ENCODE results near the gene FOXK1. TPM values are rescaled to one million over a fixed set of nuclear protein-coding genes. Genes with fewer than 3 reads are reported as not detected.

The FOXK1 gene
- total and polyA plus RNA-seq, 9 of the 15 experiments (the other 6 are each of a cell fraction or from before 2014, with no cell fraction given): 0.32 to 45.5 (median 8.1) TPM

DNA sequence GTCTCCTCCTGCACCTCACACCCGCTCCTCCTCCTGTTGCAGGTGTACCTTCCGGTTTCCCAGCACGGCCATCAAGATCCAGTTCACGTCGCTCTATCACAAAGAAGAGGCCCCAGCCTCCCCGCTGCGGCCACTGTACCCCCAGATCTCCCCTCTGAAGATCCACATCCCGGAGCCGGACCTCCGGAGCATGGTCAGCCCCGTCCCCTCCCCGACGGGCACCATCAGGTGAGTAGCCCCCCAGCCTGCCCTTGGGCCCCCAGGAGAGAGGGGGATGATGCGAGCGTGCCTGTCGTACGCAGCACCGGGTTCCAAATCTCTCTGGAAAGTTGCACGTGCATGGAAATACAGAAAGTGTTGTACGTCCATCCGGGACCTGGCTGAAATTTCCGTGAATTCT, 58.7 kb downstream of the FOXK1 start (continued):
- TF ChIP-seq, protein P1, sequence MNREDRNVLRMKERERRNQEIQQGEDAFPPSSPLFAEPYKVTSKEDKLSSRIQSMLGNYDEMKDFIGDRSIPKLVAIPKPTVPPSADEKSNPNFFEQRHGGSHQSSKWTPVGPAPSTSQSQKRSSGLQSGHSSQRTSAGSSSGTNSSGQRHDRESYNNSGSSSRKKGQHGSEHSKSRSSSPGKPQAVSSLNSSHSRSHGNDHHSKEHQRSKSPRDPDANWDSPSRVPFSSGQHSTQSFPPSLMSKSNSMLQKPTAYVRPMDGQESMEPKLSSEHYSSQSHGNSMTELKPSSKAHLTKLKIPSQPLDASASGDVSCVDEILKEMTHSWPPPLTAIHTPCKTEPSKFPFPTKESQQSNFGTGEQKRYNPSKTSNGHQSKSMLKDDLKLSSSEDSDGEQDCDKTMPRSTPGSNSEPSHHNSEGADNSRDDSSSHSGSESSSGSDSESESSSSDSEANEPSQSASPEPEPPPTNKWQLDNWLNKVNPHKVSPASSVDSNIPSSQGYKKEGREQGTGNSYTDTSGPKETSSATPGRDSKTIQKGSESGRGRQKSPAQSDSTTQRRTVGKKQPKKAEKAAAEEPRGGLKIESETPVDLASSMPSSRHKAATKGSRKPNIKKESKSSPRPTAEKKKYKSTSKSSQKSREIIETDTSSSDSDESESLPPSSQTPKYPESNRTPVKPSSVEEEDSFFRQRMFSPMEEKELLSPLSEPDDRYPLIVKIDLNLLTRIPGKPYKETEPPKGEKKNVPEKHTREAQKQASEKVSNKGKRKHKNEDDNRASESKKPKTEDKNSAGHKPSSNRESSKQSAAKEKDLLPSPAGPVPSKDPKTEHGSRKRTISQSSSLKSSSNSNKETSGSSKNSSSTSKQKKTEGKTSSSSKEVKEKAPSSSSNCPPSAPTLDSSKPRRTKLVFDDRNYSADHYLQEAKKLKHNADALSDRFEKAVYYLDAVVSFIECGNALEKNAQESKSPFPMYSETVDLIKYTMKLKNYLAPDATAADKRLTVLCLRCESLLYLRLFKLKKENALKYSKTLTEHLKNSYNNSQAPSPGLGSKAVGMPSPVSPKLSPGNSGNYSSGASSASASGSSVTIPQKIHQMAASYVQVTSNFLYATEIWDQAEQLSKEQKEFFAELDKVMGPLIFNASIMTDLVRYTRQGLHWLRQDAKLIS (CRISPR knock-in tag; IDR thresholded peaks at IDR 0.05): no peak

- WGBS (ENCODE audit: insufficient coverage, low coverage, missing lambda C conversion rate): 94% methylated on average over 23 of the region's 23 CpGs
- TF ChIP-seq, protein P2, sequence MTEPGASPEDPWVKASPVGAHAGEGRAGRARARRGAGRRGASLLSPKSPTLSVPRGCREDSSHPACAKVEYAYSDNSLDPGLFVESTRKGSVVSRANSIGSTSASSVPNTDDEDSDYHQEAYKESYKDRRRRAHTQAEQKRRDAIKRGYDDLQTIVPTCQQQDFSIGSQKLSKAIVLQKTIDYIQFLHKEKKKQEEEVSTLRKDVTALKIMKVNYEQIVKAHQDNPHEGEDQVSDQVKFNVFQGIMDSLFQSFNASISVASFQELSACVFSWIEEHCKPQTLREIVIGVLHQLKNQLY (CRISPR knock-in tag; conservative IDR thresholded peaks at IDR 0.05): no peak
- TF ChIP-seq E4F1 (CRISPR knock-in tag; IDR thresholded peaks at IDR 0.05; ENCODE audit: borderline replicate concordance) (no peak), ZNF707 (CRISPR knock-in tag; conservative IDR thresholded peaks at IDR 0.05) (no peak), MCM7 (IDR thresholded peaks at IDR 0.05) (no peak), ZNF699 (CRISPR knock-in tag; IDR thresholded peaks at IDR 0.05; ENCODE audit: insufficient replicate concordance) (no peak), NCOA6 (IDR thresholded peaks at IDR 0.05) (no peak), TAF9B (IDR thresholded peaks at IDR 0.05; ENCODE audit: partially characterized antibody) (no peak), UBTF (IDR thresholded peaks at IDR 0.05; ENCODE audit: borderline replicate concordance in 1 of 2, low read depth in 2 of 2, low read length in 2 of 2) (no peak), RBM34 (IDR thresholded peaks at IDR 0.05; ENCODE audit: borderline replicate concordance, insufficient read depth, low read length) (no peak)
Measured at GRCh38 chr7:4742051-4742573, 60.0 kb downstream of the FOXK1 start.

More at GRCh38 chr7:4742051-4742573, 60.0 kb downstream of the FOXK1 start:
- in situ Hi-C loops (cut with MboI) (no loop called here), intact Hi-C loops (cut with micrococcal nuclease) (no loop called here)
- Histone ChIP-seq H3K9me1 (ENCODE audit: control insufficient read depth, insufficient read depth, low read length) (peaks cover 2% of the 10 kb centered on the region), H3K4me1 (replicated peaks in 1 of 2; ENCODE audit: control insufficient read depth in 2 of 2, insufficient read depth in 2 of 2, low read length in 2 of 2) (peaks cover 32 to 58% of the 10 kb centered on the region in 2 experiments), H2AFZ (ENCODE audit: low read depth, low read length) (no peak overlapping the region), H3K9ac (ENCODE audit: insufficient read depth in 1 of 2, low read depth in 2 of 2, low read length in 2 of 2) (peak overlapping the region in 1 of 2 experiments; percentile 40; a peak in 1 of 4 replicates), H4K20me1 (replicated peaks; ENCODE audit: control insufficient read depth, insufficient read depth, low read length) (peaks cover 5% of the 10 kb centered on the region; the same call in 1 of the 2 replicates), H3K9me3 (replicated peaks; ENCODE audit: control insufficient read depth, insufficient read depth, low read depth, low read length) (no peaks in the 10 kb centered on the region), H3K4me3 (no peak overlapping the region), H3K27ac (ENCODE audit: extremely low read depth, low read depth, low read length) (no peak overlapping the region), H3K27me3 (ENCODE audit: control insufficient read depth in 2 of 2, insufficient read depth in 2 of 2, low read length in 2 of 2) (no peaks in the 10 kb centered on the region), H3K36me3 (ENCODE audit: control insufficient read depth, insufficient read depth, low read length) (peaks cover 58% of the 10 kb centered on the region), H3K4me2 (ENCODE audit: insufficient read depth, low read length) (no peak overlapping the region), H3K79me2 (ENCODE audit: control insufficient read depth, insufficient read depth, low read length) (peaks cover 45% of the 10 kb centered on the region)
- ChIA-PET POLR2A (interaction anchor here (0.6 to 0.9 kb wide), 2 partner anchors 17 to 1858 kb away, joined by 3 to 4 read pairs; no protein-coding TSS in a partner anchor), CTCF (ENCODE audit: low intra/inter-chr PET ratio) (no interaction called here)
- no TSS peak for BruUV-seq (replicated peaks)
- DNase-seq (ENCODE audit: extremely low read depth in 1 of 4, low spot score in 3 of 4) (no peak), FAIRE-seq (no peak), ATAC-seq (no peak)

Data from K562 (cell line).